GM04504 (cell line): ENCODE measurements around the gene SYNDIG1.
A peak's percentile ranks its signal among the peaks of the same experiment; 100 is the strongest.

Experiments
- DNase-seq: peaks from one replicate; pipeline ENCODE4 v3.0.0-alpha.2; 2012; ENCODE audit warnings: low read depth

Gene SYNDIG1

GRCh38 chr20:24528583-24529368, 59.3 kb downstream of the SYNDIG1 start:
- DNase-seq = no peak

- no peak for DNase-seq
Measured at GRCh38 chr20:24529369-24529719, 59.9 kb downstream of the SYNDIG1 start.

GRCh38 chr20:24530131-24530680, 60.8 kb downstream of the SYNDIG1 start:
- no peak for DNase-seq

GRCh38 chr20:24531202-24531601, 61.8 kb downstream of the SYNDIG1 start:
- DNase-seq = no peak

GRCh38 chr20:24531631-24532419, 62.4 kb downstream of the SYNDIG1 start:
- DNase-seq = no peak

- no peak for DNase-seq
Measured at GRCh38 chr20:24533449-24533848, 64.0 kb downstream of the SYNDIG1 start.

- no peak for DNase-seq
Measured at GRCh38 chr20:24534282-24534681, 64.9 kb downstream of the SYNDIG1 start.

- peak; percentile 1 for DNase-seq
Measured at GRCh38 chr20:24535941-24536730, 66.7 kb downstream of the SYNDIG1 start.

GRCh38 chr20:24537210-24537609, 67.8 kb downstream of the SYNDIG1 start:
- DNase-seq = no peak

GRCh38 chr20:24542721-24543120, 73.3 kb downstream of the SYNDIG1 start:
- no peak for DNase-seq

- no peak for DNase-seq
Measured at GRCh38 chr20:24543168-24543567, 73.7 kb downstream of the SYNDIG1 start.

- no peak for DNase-seq
Measured at GRCh38 chr20:24543741-24544140, 74.3 kb downstream of the SYNDIG1 start.

GRCh38 chr20:24544371-24544770, 74.9 kb downstream of the SYNDIG1 start:
- DNase-seq = no peak

GRCh38 chr20:24545168-24545567, 75.7 kb downstream of the SYNDIG1 start:
- no peak for DNase-seq

- no peak for DNase-seq
Measured at GRCh38 chr20:24546232-24546892, 76.9 kb downstream of the SYNDIG1 start.

- DNase-seq = no peak
Measured at GRCh38 chr20:24547967-24548366, 78.5 kb downstream of the SYNDIG1 start.

GRCh38 chr20:24559114-24559732, 89.8 kb downstream of the SYNDIG1 start:
- no peak for DNase-seq

- DNase-seq = no peak
Measured at GRCh38 chr20:24560571-24561491, 91.4 kb downstream of the SYNDIG1 start.

- no peak for DNase-seq
Measured at GRCh38 chr20:24565835-24566351, 96.5 kb downstream of the SYNDIG1 start.

- DNase-seq = no peak
Measured at GRCh38 chr20:24566656-24567055, 97.2 kb downstream of the SYNDIG1 start.
